Measurements from ENCODE around the gene ADGRE2.

ADGRE2 gene

GRCh38 chr19:14733574-14733973 lies 44.8 kb downstream of the ADGRE2 start:
- Histone ChIP-seq H2AFZ (ENCODE audit: low read depth, low read length) (no peak overlapping the region), H3K9me3 (ENCODE audit: insufficient read depth, low read length, severe bottlenecking) (peaks cover 9% of the 10 kb centered on the region), H3K79me2 (ENCODE audit: insufficient read depth, low read length) (no peaks in the 10 kb centered on the region), H3K27ac (ENCODE audit: low read length) (no peak overlapping the region), H3K4me3 (ENCODE audit: low read depth in 1 of 2, low read length in 2 of 2) (no peak overlapping the region), H3K27me3 (ENCODE audit: insufficient read depth, low read length, poor library complexity) (no peaks in the 10 kb centered on the region), H3K4me1 (ENCODE audit: insufficient read depth, low read length) (no peaks in the 10 kb centered on the region), H4K20me1 (ENCODE audit: insufficient read depth, low read length) (no peaks in the 10 kb centered on the region), H3K9ac (ENCODE audit: low read depth, low read length) (no peak overlapping the region), H3K36me3 (ENCODE audit: insufficient read depth, low read length) (0 out of 2 replicates have a peak, but pooled peaks cover 3% of the 10 kb centered on the region), H3K4me2 (ENCODE audit: insufficient read depth, low read length) (no peak overlapping the region)
- DNase-seq (no peak), ATAC-seq (ENCODE audit: insufficient read depth, low read depth) (no peak)
- TF ChIP-seq CTCF (IDR thresholded peaks at IDR 0.05; ENCODE audit: borderline replicate concordance, extremely low read depth, low read length, poor library complexity, severe bottlenecking) (no peak), EZH2 (IDR thresholded peaks at IDR 0.05; ENCODE audit: borderline replicate concordance, low read depth, low read length, severe bottlenecking) (no peak)

- TF ChIP-seq EZH2 (IDR thresholded peaks at IDR 0.05; ENCODE audit: borderline replicate concordance, low read depth, low read length, severe bottlenecking) (no peak), CTCF (IDR thresholded peaks at IDR 0.05; ENCODE audit: borderline replicate concordance, extremely low read depth, low read length, poor library complexity, severe bottlenecking) (no peak)
- no peak overlapping the region for H3K27ac ChIP-seq (ENCODE audit: low read length)
- H3K36me3 ChIP-seq (ENCODE audit: insufficient read depth, low read length): 0 out of 2 replicates have a peak, but pooled peaks cover 3% of the 10 kb centered on the region
- no peak overlapping the region for H3K9ac ChIP-seq (ENCODE audit: low read depth, low read length)
- H4K20me1 ChIP-seq (ENCODE audit: insufficient read depth, low read length): no peaks in the 10 kb centered on the region
- no peak for DNase-seq
- H3K4me1 ChIP-seq (ENCODE audit: insufficient read depth, low read length): no peaks in the 10 kb centered on the region
- H3K4me2 ChIP-seq (ENCODE audit: insufficient read depth, low read length): no peak overlapping the region
- peaks cover 14% of the 10 kb centered on the region for H3K9me3 ChIP-seq (ENCODE audit: insufficient read depth, low read length, severe bottlenecking)
- ATAC-seq (ENCODE audit: insufficient read depth, low read depth): no peak
- no peak overlapping the region for H3K4me3 ChIP-seq (ENCODE audit: low read depth in 1 of 2, low read length in 2 of 2)
- no peaks in the 10 kb centered on the region for H3K27me3 ChIP-seq (ENCODE audit: insufficient read depth, low read length, poor library complexity)
- H2AFZ ChIP-seq (ENCODE audit: low read depth, low read length): no peak overlapping the region
- H3K79me2 ChIP-seq (ENCODE audit: insufficient read depth, low read length): no peaks in the 10 kb centered on the region
Measured at GRCh38 chr19:14732510-14732909, 45.9 kb downstream of the ADGRE2 start.

- H2AFZ ChIP-seq (ENCODE audit: low read depth, low read length): no peak overlapping the region
- peaks cover 17% of the 10 kb centered on the region for H3K9me3 ChIP-seq (ENCODE audit: insufficient read depth, low read length, severe bottlenecking)
- DNase-seq (no peak), ATAC-seq (ENCODE audit: insufficient read depth, low read depth) (no peak)
- H3K4me3 ChIP-seq (ENCODE audit: low read depth in 1 of 2, low read length in 2 of 2): no peak overlapping the region
- H3K4me2 ChIP-seq (ENCODE audit: insufficient read depth, low read length): no peak overlapping the region
- H3K4me1 ChIP-seq (ENCODE audit: insufficient read depth, low read length): no peaks in the 10 kb centered on the region
- H3K9ac ChIP-seq (ENCODE audit: low read depth, low read length): no peak overlapping the region
- no peak overlapping the region for H3K27ac ChIP-seq (ENCODE audit: low read length)
- H3K36me3 ChIP-seq (ENCODE audit: insufficient read depth, low read length): no peaks in the 10 kb centered on the region
- TF ChIP-seq EZH2 (IDR thresholded peaks at IDR 0.05; ENCODE audit: borderline replicate concordance, low read depth, low read length, severe bottlenecking) (no peak), CTCF (IDR thresholded peaks at IDR 0.05; ENCODE audit: borderline replicate concordance, extremely low read depth, low read length, poor library complexity, severe bottlenecking) (no peak)
- no peaks in the 10 kb centered on the region for H3K27me3 ChIP-seq (ENCODE audit: insufficient read depth, low read length, poor library complexity)
- H4K20me1 ChIP-seq (ENCODE audit: insufficient read depth, low read length): no peaks in the 10 kb centered on the region
- H3K79me2 ChIP-seq (ENCODE audit: insufficient read depth, low read length): no peaks in the 10 kb centered on the region
Measured at GRCh38 chr19:14731200-14731599, 47.2 kb downstream of the ADGRE2 start.

GRCh38 chr19:14728595-14728994 lies 49.8 kb downstream of the ADGRE2 start:
- H3K27me3 ChIP-seq (ENCODE audit: insufficient read depth, low read length, poor library complexity): no peaks in the 10 kb centered on the region
- H3K4me1 ChIP-seq (ENCODE audit: insufficient read depth, low read length): no peaks in the 10 kb centered on the region
- no peak overlapping the region for H3K4me2 ChIP-seq (ENCODE audit: insufficient read depth, low read length)
- no peak overlapping the region for H3K27ac ChIP-seq (ENCODE audit: low read length)
- H3K9me3 ChIP-seq (ENCODE audit: insufficient read depth, low read length, severe bottlenecking): peaks cover 17% of the 10 kb centered on the region
- no peak for TF ChIP-seq EZH2 (IDR thresholded peaks at IDR 0.05; ENCODE audit: borderline replicate concordance, low read depth, low read length, severe bottlenecking)
- TF ChIP-seq CTCF (IDR thresholded peaks at IDR 0.05; ENCODE audit: borderline replicate concordance, extremely low read depth, low read length, poor library complexity, severe bottlenecking): no peak
- DNase-seq (no peak), ATAC-seq (ENCODE audit: insufficient read depth, low read depth) (no peak)
- H2AFZ ChIP-seq (ENCODE audit: low read depth, low read length): no peak overlapping the region
- H4K20me1 ChIP-seq (ENCODE audit: insufficient read depth, low read length): no peaks in the 10 kb centered on the region
- no peak overlapping the region for H3K4me3 ChIP-seq (ENCODE audit: low read depth in 1 of 2, low read length in 2 of 2)
- H3K79me2 ChIP-seq (ENCODE audit: insufficient read depth, low read length): no peaks in the 10 kb centered on the region
- no peak overlapping the region for H3K9ac ChIP-seq (ENCODE audit: low read depth, low read length)
- H3K36me3 ChIP-seq (ENCODE audit: insufficient read depth, low read length): no peaks in the 10 kb centered on the region
